ENCODE data around the gene INPP5A.
"Not testable (repeated sequence)": the region's sequence is repeated elsewhere in the genome, so short reads cannot be mapped to it uniquely, and the experiment has no call there.

The INPP5A gene

GRCh38 chr10:132699411-132700155 lies 162.0 kb downstream of the INPP5A start:
- DNase-seq: no peak

- DNase-seq: no peak
Observed at GRCh38 chr10:132700156-132701098, 162.8 kb downstream of the INPP5A start.

DNA sequence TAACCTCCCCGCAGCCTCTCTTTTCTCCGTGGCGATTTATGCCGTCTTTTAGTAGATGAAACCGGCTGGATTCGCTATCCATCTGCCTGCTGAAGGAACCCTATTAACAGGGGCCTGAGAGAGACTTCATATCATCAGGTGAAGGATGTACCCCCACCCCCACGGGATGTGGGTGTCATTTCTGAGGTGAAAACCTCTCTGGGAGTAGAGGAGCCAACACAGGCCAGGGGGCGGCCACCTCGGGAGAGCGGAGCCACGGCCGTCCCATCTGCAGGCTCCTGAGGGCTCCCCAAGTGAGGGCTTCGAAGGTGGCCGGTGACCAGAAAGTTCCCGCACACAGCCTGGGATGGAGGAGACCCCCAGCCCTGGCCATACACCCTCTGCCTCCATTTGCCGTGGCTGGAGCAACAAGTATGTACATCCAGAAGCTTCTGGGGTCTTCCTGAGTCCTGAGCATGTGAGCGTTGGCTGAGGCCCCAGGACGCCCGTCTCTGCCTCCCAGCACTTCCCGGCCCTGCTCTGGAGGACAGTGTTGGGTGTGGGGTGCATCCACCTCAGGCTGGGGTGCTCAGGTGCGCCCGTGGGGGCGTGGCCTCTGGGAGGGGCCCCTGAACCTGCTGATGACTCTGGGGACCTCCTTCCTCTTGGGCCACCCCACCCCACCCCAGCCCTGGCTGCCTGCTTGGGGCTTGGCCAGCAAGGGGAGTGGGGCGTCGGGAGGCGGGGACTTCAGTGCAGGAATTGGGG lies 163.7 kb downstream of the INPP5A start:
- no peak for DNase-seq

- DNase-seq: no peak
Observed at GRCh38 chr10:132701846-132702190, 164.2 kb downstream of the INPP5A start.

GRCh38 chr10:132702601-132703418 lies 165.2 kb downstream of the INPP5A start:
- DNase-seq: no peak

DNA sequence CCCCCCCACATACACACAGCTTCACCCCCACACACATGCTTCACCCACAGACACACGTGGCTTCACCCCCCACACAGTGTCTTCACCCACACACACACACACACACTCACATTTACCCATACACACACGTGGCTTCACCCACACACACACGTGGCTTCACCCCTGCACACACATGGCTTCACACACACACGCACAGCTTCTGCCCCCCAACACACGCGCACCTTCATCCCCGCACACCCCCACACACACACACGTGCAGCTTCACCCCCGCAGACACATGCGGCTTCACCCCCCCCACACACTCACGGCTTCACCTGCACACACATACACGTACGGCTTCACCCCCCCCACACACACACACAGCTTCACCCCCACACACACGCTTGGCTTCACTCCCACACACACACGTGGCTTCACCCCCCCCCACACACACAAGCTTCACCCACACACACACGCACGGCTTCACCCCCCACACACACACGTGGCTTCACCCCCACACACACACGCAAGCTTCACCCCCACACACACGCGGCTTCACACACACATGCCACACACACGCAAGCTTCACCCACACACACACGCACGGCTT lies 165.9 kb downstream of the INPP5A start:
- no peak for DNase-seq

DNA sequence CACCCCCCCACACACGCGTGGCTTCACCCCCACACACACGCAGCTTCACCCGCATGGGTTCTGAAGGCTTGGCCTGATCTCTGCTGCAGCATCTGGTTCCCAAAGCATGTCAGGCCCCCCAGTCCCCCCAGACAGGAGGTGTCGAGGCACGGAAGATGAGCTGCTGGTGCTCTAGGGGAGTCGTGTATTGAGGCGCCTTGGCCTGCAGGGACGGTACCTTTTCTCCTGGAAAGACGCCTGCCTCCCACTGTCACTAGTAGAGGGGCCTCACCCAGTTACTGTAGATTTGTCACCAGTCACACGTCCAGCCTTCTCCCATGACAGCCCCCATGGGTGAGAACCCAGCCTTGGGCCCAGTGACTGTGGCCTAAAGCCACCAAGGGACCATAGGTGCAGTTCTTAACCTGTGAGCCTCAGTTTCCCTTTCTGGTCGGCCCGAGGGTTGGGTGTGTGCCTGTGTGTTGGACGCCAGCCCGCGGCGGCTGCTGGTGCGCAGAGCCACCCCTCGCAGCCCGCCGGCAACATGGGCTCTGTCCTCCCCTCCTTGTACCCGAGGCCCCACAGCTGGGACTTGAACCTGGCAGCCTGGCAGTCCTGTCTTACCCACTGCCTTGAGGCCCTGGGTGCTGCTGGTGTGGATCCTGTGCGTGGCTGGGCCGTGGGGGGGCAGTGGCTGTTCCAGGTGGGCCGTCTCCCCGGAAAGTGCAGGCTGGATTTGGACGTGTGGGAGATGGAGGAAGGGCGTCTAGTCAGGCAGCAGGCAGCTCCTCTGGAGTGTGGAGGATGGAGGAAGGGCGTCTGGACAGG lies 166.6 kb downstream of the INPP5A start:
- no peak for DNase-seq

- not testable (repeated sequence) for DNase-seq
Observed at GRCh38 chr10:132704815-132705064, 167.2 kb downstream of the INPP5A start.

DNA sequence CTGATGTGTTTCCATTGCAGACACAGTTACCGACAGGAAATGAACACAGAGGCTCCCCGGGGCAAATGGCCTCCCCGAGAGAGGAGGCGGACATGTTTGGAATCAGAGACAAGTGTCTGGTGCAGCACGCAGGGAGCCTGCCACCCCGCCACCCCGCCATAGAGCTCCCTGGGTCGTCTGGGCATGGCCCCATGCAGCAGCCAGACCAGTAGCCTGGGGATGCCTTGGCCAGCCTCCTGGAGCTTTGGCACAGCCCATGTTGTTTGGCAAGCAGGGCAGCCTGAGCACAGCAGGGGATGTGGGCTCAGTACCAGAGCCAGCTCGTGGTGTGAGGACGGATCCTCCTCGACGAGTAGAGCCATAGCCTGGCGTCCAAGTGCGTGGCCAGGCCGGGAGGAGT lies 167.6 kb downstream of the INPP5A start:
- no peak for DNase-seq

- DNase-seq: no peak
Observed at GRCh38 chr10:132705943-132706342, 168.4 kb downstream of the INPP5A start.

- no peak for DNase-seq
Observed at GRCh38 chr10:132706701-132707100, 169.1 kb downstream of the INPP5A start.

GRCh38 chr10:132707121-132707775 lies 169.7 kb downstream of the INPP5A start:
- DNase-seq: no peak

GRCh38 chr10:132707776-132708171 lies 170.2 kb downstream of the INPP5A start:
- no peak for DNase-seq

DNA sequence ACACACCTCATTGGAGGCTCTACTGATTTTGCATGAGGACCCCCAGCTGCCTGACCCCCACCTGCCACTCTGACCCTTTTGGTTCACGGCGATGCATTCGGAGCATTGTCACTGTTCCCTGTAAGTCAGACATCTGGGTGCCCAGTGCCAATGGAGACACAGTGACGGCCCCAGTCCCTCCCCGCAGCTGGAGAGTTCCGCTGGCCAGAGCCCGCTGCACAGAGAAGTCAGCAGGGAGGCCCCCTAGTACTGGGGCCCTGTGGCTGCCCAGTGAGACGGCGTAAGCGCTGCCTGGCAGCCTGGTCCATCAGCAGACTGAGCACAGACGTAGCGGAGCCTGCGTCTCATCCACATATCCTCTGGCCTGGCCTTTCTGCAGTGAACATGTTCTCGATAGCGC lies 170.9 kb downstream of the INPP5A start:
- no peak for DNase-seq

DNA sequence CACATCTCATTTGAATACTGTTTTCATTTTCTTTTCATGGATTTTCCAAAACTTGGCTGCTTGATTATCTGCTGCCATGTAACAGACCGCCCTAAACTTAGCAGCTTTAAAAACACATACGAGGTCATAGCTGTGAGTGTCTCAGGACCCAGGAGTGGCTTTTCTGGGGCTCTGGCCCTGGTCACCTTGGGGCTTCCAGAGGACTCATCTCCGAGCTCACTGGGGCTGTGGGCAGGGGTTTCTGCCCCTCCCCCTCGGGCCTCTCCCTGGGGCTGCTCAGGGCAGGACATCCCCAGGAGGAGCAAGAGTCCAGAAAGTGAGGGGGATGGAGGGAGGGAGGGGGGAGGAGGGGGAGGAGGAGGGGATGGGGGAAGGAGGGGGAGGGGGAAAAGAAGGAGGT lies 171.3 kb downstream of the INPP5A start:
- no peak for DNase-seq

GRCh38 chr10:132709471-132709951 lies 171.9 kb downstream of the INPP5A start:
- no peak for DNase-seq

DNA sequence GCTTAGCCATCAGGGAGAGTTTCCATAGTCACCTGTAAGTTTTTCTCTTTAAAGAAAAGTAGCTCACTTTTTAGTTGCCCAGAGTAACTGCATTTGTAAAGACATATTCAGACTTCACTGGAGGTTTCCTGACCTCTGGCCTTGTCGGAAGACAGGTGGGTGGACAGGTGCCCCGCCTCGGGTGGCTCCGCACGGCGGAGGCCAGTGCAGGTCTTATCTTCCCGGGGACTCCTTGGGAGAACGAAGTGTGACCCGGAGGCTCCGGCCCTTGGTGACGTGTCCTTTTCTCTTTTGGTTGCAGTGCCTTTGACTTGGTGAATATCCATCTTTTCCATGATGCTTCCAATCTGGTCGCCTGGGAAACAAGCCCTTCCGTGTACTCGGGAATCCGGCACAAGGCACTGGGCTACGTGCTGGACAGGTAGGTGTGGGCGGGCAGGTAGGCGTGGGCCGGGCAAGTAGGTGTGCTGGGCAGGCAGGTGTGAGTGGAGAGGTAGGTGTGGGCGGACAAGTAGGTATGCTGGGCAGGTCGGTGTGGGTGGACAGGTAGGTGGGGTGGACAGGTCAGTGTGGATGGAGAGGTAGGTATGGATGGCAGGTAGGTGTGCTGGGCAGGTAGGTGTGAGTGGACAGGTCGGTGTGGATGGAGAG lies 172.6 kb downstream of the INPP5A start:
- no peak for DNase-seq

- DNase-seq: no peak
Observed at GRCh38 chr10:132710746-132711612, 173.4 kb downstream of the INPP5A start.

- DNase-seq: no peak
Observed at GRCh38 chr10:132711613-132712121, 174.1 kb downstream of the INPP5A start.

Measured in CD4-positive, alpha-beta T cell treated with Interleukin-6 for 4 hours (primary cell).